CD4-positive, alpha-beta memory T cell (primary cell): Measurements from ENCODE around the gene KLHL22. TPM values are rescaled to one million over a fixed set of nuclear protein-coding genes. Genes with fewer than 3 reads are reported as not detected.

Experiments
- CTCF ChIA-PET: fragments of 350-600 bp; sonication (Branson Sonifier 250); formaldehyde crosslinking; loops from one replicate; lab custom pipeline; 2021; ENCODE audit warnings: inconsistent platforms; ENCODE audit not compliant: partially characterized antibody; lab: Charles Lee
- POLR2A ChIA-PET: fragments of 350-600 bp; sonication (Branson Sonifier 250); formaldehyde crosslinking; loops from one replicate; lab custom pipeline; 2021; ENCODE audit not compliant: partially characterized antibody; lab: Charles Lee
- DNase-seq, 5 donors: peaks; one replicate each; pipeline versions ENCODE4 v3.0.0 to v3.0.0-alpha.2; 2020 to 2022; ENCODE audit warnings: mixed read lengths in 1 of 5
- H3K27ac ChIP-seq: one replicate; pipeline ENCODE4 v1.7.0; 2013; ENCODE audit warnings: low read depth, low read length
- H3K27me3 ChIP-seq: 2 replicates; pipeline ENCODE4 v1.7.0; 2013; ENCODE audit warnings: mild to moderate bottlenecking, low read length, moderate library complexity; ENCODE audit not compliant: insufficient read depth
- H3K36me3 ChIP-seq: 2 replicates; pipeline ENCODE4 v1.7.0; 2013; ENCODE audit warnings: mild to moderate bottlenecking, low read length, moderate library complexity; ENCODE audit not compliant: insufficient read depth
- H3K4me1 ChIP-seq: 2 replicates; pipeline ENCODE4 v1.7.0; 2013; ENCODE audit warnings: mild to moderate bottlenecking, low read length, moderate library complexity; ENCODE audit not compliant: insufficient read depth
- H3K4me3 ChIP-seq, 2 donors: one replicate each; pipeline ENCODE4 v1.7.0; 2013; ENCODE audit warnings: low read length in 2 of 2, mild to moderate bottlenecking in 1 of 2
- H3K9me3 ChIP-seq, 2 donors: one replicate each; pipeline ENCODE4 v1.7.0; 2013; ENCODE audit warnings: low read length in 2 of 2, control low read depth in 1 of 2; ENCODE audit not compliant: control insufficient read depth in 1 of 2
- H3K27ac Mint-ChIP-seq, 7 donors: one replicate each; pipeline ENCODE4 v1.8.0; 2020 to 2021; ENCODE audit warnings: mixed read lengths in 7 of 7, mild to moderate bottlenecking in 6 of 7, inconsistent platforms in 3 of 7, moderate library complexity in 3 of 7
- H3K27me3 Mint-ChIP-seq, 2 donors: one replicate each; pipeline ENCODE4 v1.8.0; 2020 to 2021; ENCODE audit warnings: mixed read lengths in 2 of 2
- H3K36me3 Mint-ChIP-seq, 2 donors: one replicate each; pipeline ENCODE4 v1.8.0; 2020 to 2021; ENCODE audit warnings: mixed read lengths in 2 of 2, inconsistent platforms in 1 of 2, mild to moderate bottlenecking in 1 of 2
- H3K4me1 Mint-ChIP-seq, 4 donors: one replicate each; pipeline ENCODE4 v1.8.0; 2020 to 2021; ENCODE audit warnings: mixed read lengths in 4 of 4, mild to moderate bottlenecking in 1 of 4
- H3K4me3 Mint-ChIP-seq, 8 donors: one replicate each; pipeline ENCODE4 v1.8.0; 2020 to 2021; ENCODE audit warnings: mixed read lengths in 8 of 8, mild to moderate bottlenecking in 7 of 8, moderate library complexity in 6 of 8, inconsistent platforms in 3 of 8
- H3K9me3 Mint-ChIP-seq, 8 donors: one replicate each; pipeline ENCODE4 v1.8.0; 2020 to 2021; ENCODE audit warnings: mixed read lengths in 8 of 8, mild to moderate bottlenecking in 5 of 8, inconsistent platforms in 3 of 8, moderate library complexity in 1 of 8
- intact Hi-C: fragments of 100-400 bp; cut with micrococcal nuclease; formaldehyde crosslinking; loops from one replicate; pipeline ENCODE4 v1.15.1; 2023
- polyA plus RNA-seq, 2 donors: library from polyadenylated mRNA; unstranded; fragments of 300-500 nt; fragmentation: Illumina TruSeq; gene quantifications; one replicate each; pipeline ENCODE4 v1.2.3, GENCODE V29; 2021
- total RNA-seq, 2 experiments: library from RNA; stranded (reverse); gene quantifications; one replicate each; pipeline ENCODE4 v1.2.3, GENCODE V29; 2021

The KLHL22 gene
- total and polyA plus RNA-seq, 4 experiments from 2014 or later = 19.4 to 63.1 (median 42.0) TPM

DNA sequence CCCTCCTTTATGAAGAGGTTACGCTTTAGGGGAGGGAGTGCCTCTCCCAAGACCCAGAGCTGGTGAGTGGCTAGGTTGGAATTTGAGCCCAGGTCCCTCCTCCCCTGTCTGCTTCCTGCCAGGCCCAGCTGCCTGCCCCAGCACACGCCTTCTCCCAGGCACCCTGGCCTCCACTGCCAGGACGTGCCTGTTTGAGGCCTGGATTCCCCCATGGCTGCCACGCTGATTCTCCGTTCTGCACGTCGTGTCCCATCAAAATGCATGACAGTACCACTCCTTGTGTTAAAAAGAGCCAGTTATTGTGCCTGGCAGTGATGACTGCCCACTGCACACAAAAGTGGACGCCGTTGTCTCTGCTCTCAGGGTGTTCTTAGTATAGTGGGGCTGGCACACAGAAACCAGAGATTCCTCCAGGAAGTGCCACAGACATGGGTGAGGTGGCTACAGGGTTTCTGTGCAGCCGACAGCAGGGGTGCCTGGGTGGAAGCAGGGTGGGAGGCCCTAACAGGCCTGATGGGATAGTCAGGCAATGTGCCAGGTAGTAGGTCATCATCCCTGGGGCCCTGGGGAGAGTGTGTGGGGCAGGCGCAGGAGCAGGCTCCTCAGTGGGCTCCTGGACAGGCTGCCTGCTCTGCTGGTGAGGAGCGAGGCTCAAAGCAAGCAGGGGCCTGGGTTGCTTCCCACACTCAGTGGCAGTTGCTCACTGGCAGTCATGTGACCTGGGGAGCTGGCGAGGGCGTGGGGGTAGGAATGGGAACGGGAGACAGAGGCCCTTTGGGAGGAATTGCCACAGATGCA, 36.0 kb upstream of the KLHL22 start:
- H3K9me3 ChIP-seq = no peaks in the 10 kb centered on the region
- ChIA-PET CTCF (no interaction called here), POLR2A (interaction anchor here (1.1 to 2.1 kb wide), 5 partner anchors 21 to 36 kb away, joined by 3 to 14 read pairs (median 3); no protein-coding TSS in a partner anchor)
- H3K27ac ChIP-seq = peak overlapping the region; percentile 23
- Mint-ChIP-seq H3K4me1 (peaks cover 50 to 82% (median 59%) of the 10 kb centered on the region in 4 donors), H3K27ac (peak overlapping the region in 6 of 7 donors; percentile 41 to 90 (median 82)), H3K36me3 (peaks cover 25 to 53% of the 10 kb centered on the region in 2 donors), H3K27me3 (no peaks in the 10 kb centered on the region), H3K4me3 (peak overlapping the region in 4 of 8 donors; percentile 23 to 78 (median 38)), H3K9me3 (no peaks in the 10 kb centered on the region)
- H3K4me3 ChIP-seq = no peak overlapping the region
- H3K27me3 ChIP-seq = no peaks in the 10 kb centered on the region
- H3K4me1 ChIP-seq = peaks cover 64% of the 10 kb centered on the region
- intact Hi-C loops = no loop called here
- no peak for DNase-seq
- H3K36me3 ChIP-seq = peaks cover 49% of the 10 kb centered on the region

- DNase-seq = no peak
- H3K27ac ChIP-seq = peak overlapping the region; percentile 23
- H3K9me3 ChIP-seq = no peaks in the 10 kb centered on the region
- H3K4me1 ChIP-seq = peaks cover 69% of the 10 kb centered on the region
- ChIA-PET POLR2A (interaction anchor here (1.4 to 1.6 kb wide), 2 partner anchors 22 to 26 kb away, joined by 3 read pairs; no protein-coding TSS in a partner anchor), CTCF (no interaction called here)
- peaks cover 49% of the 10 kb centered on the region for H3K36me3 ChIP-seq
- intact Hi-C loops = no loop called here
- peaks cover 30 to 54% of the 10 kb centered on the region in 2 donors for H3K36me3 Mint-ChIP-seq
- H3K27me3 ChIP-seq = no peaks in the 10 kb centered on the region
- peaks cover 52 to 83% (median 60%) of the 10 kb centered on the region in 4 donors for H3K4me1 Mint-ChIP-seq
- peak overlapping the region in 2 of 7 donors; percentile 25 to 41 for H3K27ac Mint-ChIP-seq
- H3K4me3 Mint-ChIP-seq = no peak overlapping the region
- H3K9me3 Mint-ChIP-seq = no peaks in the 10 kb centered on the region
- no peaks in the 10 kb centered on the region for H3K27me3 Mint-ChIP-seq
- no peak overlapping the region for H3K4me3 ChIP-seq
Observed at GRCh38 chr22:20531154-20531403, 35.5 kb upstream of the KLHL22 start.

DNA sequence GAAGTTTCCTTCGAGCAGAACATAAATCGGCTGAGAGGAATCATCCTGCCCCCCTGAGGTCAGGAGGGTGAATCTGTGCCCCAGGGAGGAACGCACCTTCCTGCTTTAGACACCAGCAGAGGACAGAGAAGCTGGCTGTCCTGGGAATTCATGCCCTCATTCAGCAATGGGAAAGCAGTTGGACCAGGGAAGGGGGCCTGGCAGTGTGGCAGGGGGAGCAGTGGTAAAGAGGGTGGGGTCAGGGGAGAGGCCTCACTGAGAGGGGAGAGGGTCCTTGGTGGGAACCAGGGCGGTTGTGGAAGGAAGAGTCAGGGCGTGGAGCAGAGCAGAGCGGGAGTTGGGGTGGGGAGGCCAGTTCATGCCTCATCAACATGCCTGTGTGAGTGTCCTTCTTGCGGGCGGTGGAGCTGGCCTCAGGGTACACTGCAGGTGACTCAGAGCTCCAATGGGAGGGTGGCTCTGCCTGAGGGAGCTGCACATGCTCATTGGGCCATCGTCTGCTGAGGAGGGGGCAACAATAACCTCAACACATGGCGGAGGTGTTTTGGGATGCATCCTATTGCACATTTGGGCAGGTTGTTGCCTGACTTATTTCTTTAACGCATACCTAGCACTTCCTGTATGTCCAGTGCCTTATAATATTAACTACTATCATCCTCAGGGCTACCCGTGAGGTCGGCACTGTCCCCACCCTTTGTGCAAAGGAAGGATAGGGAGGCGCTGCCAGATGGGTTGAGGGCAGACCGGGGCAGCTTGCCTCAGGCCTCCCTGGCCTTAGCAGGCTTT, 35.0 kb upstream of the KLHL22 start:
- Mint-ChIP-seq H3K9me3 (no peaks in the 10 kb centered on the region), H3K4me1 (peaks cover 52 to 84% (median 61%) of the 10 kb centered on the region in 4 donors), H3K4me3 (peak overlapping the region in 1 of 8 donors; percentile 25), H3K27me3 (no peaks in the 10 kb centered on the region), H3K27ac (peak overlapping the region in 6 of 7 donors; percentile 15 to 85 (median 66)), H3K36me3 (peaks cover 30 to 54% of the 10 kb centered on the region in 2 donors)
- Histone ChIP-seq H3K9me3 (no peaks in the 10 kb centered on the region), H3K27ac (peak overlapping the region; percentile 23), H3K27me3 (no peaks in the 10 kb centered on the region), H3K4me1 (peaks cover 70% of the 10 kb centered on the region), H3K4me3 (no peak overlapping the region), H3K36me3 (peaks cover 49% of the 10 kb centered on the region)
- ChIA-PET POLR2A (interaction anchor here (1.4 kb wide), 1 partner anchor 27 kb away, joined by 3 read pairs; no protein-coding TSS in a partner anchor), CTCF (interaction anchor here (1.0 kb wide), 1 partner anchor 33 kb away, joined by 3 read pairs; no protein-coding TSS in a partner anchor)
- no peak for DNase-seq
- intact Hi-C loops = no loop called here

DNA sequence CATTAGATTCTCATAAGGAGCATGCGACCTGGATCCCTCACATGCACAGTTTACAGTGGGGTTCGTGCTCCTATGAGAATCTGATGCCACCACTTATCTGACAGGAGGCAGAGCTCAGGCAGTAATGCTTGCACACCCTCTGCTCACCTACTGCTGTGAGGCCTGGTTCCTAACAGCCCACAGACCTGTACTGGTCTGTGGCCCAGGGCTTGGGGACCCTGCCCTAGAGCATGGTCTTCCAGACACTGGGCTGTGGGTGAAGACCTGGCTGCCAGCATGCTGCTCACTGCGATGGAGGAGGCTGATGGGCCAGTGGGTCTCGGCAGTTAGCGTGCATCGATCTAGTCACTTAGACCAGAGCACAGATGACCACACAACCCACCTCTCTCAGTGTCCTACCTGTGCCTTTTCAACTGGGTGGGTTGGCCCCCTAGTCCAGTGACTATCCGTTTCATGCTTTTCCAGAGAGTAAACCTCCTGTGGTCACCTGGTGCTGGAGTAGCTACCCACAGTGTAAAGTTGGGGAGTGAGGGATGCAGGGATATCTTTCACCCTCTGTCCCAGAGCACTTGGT, 32.9 kb upstream of the KLHL22 start:
- Histone ChIP-seq H3K9me3 (no peaks in the 10 kb centered on the region), H3K27me3 (no peaks in the 10 kb centered on the region), H3K27ac (no peak overlapping the region), H3K4me1 (peaks cover 78% of the 10 kb centered on the region), H3K4me3 (no peak overlapping the region), H3K36me3 (peaks cover 43% of the 10 kb centered on the region)
- Mint-ChIP-seq H3K27ac (peak overlapping the region in 4 of 7 donors; percentile 28 to 81 (median 67)), H3K36me3 (peaks cover 25 to 50% of the 10 kb centered on the region in 2 donors), H3K4me1 (peaks cover 48 to 80% (median 58%) of the 10 kb centered on the region in 4 donors), H3K9me3 (no peaks in the 10 kb centered on the region), H3K27me3 (no peaks in the 10 kb centered on the region), H3K4me3 (peak overlapping the region in 1 of 8 donors; percentile 32)
- no peak for DNase-seq
- CTCF ChIA-PET = no interaction called here
- POLR2A ChIA-PET = interaction anchor here (1.0 to 2.6 kb wide), 2 partner anchors 20 to 21 kb away, joined by 3 to 13 read pairs; partner anchors contain the start of gene MED15
- intact Hi-C loops = no loop called here

DNA sequence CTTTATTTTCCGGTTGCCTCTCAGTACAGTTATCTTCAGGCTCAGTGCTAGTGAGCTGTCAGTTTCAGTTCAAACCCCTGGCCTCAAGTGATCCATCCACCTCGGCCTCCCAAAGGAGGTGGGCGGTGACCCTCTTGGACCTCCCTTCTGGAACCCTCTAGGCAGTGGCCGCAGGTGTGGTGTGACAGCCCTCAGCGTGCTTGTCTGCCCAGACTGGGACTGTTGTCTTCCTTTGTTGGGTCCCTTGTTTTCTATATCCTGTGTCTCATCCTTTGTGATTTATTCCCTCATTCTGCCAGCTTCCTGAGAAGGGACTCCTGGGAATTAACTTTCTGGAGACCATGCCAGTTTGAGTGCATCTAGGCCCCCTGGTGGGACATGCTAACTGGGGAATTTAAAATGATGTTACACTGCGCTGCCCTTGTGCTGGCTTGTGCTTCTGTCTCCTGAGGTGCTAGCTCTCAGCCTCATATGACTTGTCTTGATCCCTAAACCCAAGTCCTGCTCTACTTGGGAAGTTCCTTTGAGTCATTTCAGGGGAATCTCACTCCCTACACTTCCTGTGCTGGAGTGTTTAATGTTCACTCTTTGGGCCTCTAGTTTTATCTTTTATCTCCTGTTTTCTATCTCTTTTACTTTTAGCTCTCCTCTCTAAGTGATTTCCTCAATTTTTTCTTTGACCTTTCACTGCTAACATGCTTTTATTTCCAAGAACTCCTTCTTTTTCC, 31.2 kb upstream of the KLHL22 start:
- Mint-ChIP-seq H3K36me3 (peaks cover 25 to 38% of the 10 kb centered on the region in 2 donors), H3K27ac (peak overlapping the region in 6 of 7 donors; percentile 65 to 91 (median 76))
- no peak overlapping the region for H3K27ac ChIP-seq

GRCh38 chr22:20526305-20526627, 30.7 kb upstream of the KLHL22 start:
- ChIA-PET CTCF (interaction anchor here (0.8 to 3.5 kb wide), 8 partner anchors 9 to 82 kb away, joined by 3 to 12 read pairs (median 4); no protein-coding TSS in a partner anchor), POLR2A (interaction anchor here (1.8 to 2.0 kb wide), 3 partner anchors 23 to 32 kb away, joined by 4 to 6 read pairs (median 5); no protein-coding TSS in a partner anchor)
- intact Hi-C loops = no loop called here
- H3K4me1 Mint-ChIP-seq = peaks cover 45 to 76% (median 54%) of the 10 kb centered on the region in 4 donors
- Histone ChIP-seq H3K36me3 (peaks cover 27% of the 10 kb centered on the region), H3K9me3 (no peaks in the 10 kb centered on the region), H3K4me3 (no peak overlapping the region), H3K4me1 (peaks cover 75% of the 10 kb centered on the region), H3K27ac (no peak overlapping the region), H3K27me3 (no peaks in the 10 kb centered on the region)
- H3K36me3 Mint-ChIP-seq = peaks cover 25 to 34% of the 10 kb centered on the region in 2 donors
- no peak for DNase-seq
- peak overlapping the region in 2 of 8 donors; percentile 2 to 45 for H3K4me3 Mint-ChIP-seq
- no peaks in the 10 kb centered on the region for H3K9me3 Mint-ChIP-seq
- H3K27me3 Mint-ChIP-seq = no peaks in the 10 kb centered on the region
- H3K27ac Mint-ChIP-seq = peak overlapping the region in 3 of 7 donors; percentile 44 to 81 (median 73)

More for the DNA sequence above, 31.2 kb upstream of the KLHL22 start:
- ChIA-PET CTCF (interaction anchor here (0.8 to 3.5 kb wide), 7 partner anchors 9 to 70 kb away, joined by 3 to 12 read pairs (median 4); no protein-coding TSS in a partner anchor), POLR2A (interaction anchor here (1.8 to 2.6 kb wide), 4 partner anchors 18 to 32 kb away, joined by 4 to 13 read pairs (median 6); partner anchors contain the start of gene MED15)
- peaks cover 32% of the 10 kb centered on the region for H3K36me3 ChIP-seq
- peaks cover 78% of the 10 kb centered on the region for H3K4me1 ChIP-seq
- H3K27me3 ChIP-seq = no peaks in the 10 kb centered on the region
- H3K9me3 Mint-ChIP-seq = no peaks in the 10 kb centered on the region
- no peak for DNase-seq
- no peaks in the 10 kb centered on the region for H3K27me3 Mint-ChIP-seq
- peak overlapping the region in 3 of 8 donors; percentile 26 to 45 (median 40) for H3K4me3 Mint-ChIP-seq
- H3K9me3 ChIP-seq = no peaks in the 10 kb centered on the region
- no peak overlapping the region for H3K4me3 ChIP-seq
- peaks cover 50 to 80% (median 59%) of the 10 kb centered on the region in 4 donors for H3K4me1 Mint-ChIP-seq
- intact Hi-C loops = no loop called here
